Sciatic nerve (tissue), 2 donors: ENCODE measurements around the gene MUS81. TPM values are rescaled to one million over a fixed set of nuclear protein-coding genes. Genes with fewer than 3 reads are reported as not detected.
"Not testable (repeated sequence)": the region's sequence is repeated elsewhere in the genome, so short reads cannot be mapped to it uniquely, and the experiment has no call there.

ENCODE experiments used
- ATAC-seq: fragments of 200-7000 bp; cut with Tn5 transposase; one replicate; pipeline ENCODE4 v1.9.1; 2020; ENCODE audit warnings: mild to moderate bottlenecking, moderate library complexity
- DNase-seq: peaks from one replicate; pipeline ENCODE4 v3.0.0-alpha.2; 2020; ENCODE audit warnings: low spot score
- intact Hi-C: fragments of 100-400 bp; cut with DNase I; formaldehyde crosslinking; loops from one replicate; pipeline ENCODE4 v1.14.2; 2022
- total RNA-seq: library from RNA; stranded (reverse); fragmentation: NEBNext Ultra II Directional; extraction: Animal tissue kit (Norgen Biotek cat#: 25700); gene quantifications from one replicate; pipeline ENCODE4 v1.2.1, GENCODE V29; 2021
- donor health status: DM: no; HTN: no; CAD: no.
- donor health status: DM: no; HTN: no; CAD: no.

Gene MUS81
- total RNA-seq, 1 donor from 2014 or later = 46.9 TPM

DNA sequence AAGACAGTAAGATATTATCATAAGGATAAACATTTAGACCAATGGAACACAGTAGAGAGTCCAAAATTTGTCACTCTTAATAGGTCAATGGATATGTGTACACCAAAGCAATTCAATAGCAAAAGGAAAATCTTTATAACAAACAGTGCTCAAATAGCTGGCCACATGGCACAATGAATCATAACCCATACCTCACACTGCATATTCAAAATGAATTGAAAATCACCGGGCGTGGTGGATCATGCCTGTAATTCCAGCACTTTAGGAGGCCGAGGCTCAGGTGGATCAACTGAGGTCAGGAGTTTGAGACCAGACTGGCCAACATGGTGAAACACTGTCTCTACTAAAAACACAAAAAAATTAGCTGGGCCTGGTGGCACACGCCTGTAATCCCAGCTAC is 18.1 kb upstream of the MUS81 start:
- DNase-seq (no peak), ATAC-seq (no peak)
- intact Hi-C loops = no loop called here

DNA sequence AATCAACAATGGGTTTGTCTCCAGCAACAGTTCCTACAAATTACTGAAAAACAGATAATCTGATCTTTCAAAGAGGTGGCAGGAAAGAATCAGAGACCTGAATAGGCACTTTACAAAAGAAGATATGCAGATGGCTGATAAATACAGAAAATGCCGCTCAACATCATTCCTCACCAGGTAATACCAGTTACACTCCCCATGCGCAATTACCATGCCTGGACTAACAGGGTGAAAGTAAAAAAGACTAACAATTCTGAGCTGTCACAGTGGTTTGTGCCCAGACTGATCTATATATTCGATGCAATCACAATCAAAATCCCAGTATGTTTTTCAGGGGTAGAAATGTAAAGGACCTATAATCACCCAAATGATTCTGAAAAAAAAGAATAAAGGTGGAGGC is 16.4 kb upstream of the MUS81 start:
- ATAC-seq = no peak
- no peak for DNase-seq
- intact Hi-C loops = no loop called here

DNA sequence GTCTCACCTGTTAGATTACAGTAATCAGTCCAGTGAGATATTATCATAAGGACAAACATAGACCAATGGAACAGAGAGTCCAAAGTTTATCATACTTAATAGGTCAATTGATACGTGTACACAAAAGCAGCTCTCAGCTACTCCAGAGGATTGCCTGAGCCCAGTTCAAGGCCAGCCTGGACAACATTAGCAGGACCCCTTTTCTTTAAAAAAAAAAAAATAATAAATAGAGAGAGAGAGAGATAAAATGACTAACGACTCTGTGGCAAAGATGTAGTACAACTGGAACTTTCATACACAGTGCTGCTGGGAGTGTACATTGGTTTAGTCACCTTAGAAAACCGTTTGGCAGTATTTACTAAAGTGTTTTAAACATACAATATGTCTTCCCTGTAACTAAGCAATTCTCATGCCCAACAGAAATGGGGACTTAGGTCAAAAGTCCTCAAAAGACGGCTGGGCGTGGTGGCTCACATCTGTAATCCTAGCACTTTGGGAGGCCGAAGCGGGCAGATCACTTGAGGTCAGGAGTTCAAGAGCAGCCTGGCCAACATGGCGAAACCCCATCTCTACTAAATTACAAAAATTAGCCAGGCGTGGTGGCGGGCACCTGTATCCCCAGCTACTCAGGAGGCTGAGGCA is 15.9 kb upstream of the MUS81 start:
- intact Hi-C loops = no loop called here
- ATAC-seq (no peak), DNase-seq (no peak)

DNA sequence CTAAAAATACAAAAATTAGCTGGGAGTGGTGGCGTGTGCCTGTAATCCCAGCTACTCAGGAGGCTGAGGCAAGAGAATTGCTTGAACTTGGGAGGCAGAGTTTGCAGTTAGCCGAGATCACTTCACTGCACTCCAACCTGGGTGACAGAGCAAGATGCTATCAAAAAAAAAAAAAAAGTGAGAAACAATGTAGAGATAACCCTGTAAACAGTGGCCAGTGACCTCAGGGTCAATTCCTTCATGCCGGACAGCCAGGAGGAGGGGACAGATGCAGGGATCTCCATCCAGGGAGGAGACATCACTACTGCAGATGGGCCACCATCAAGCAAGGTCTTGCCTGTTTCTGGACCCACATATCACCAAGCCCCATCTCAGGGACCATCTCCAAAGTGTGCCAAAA is 12.5 kb upstream of the MUS81 start:
- intact Hi-C loops = no loop called here
- no peak for DNase-seq

DNA sequence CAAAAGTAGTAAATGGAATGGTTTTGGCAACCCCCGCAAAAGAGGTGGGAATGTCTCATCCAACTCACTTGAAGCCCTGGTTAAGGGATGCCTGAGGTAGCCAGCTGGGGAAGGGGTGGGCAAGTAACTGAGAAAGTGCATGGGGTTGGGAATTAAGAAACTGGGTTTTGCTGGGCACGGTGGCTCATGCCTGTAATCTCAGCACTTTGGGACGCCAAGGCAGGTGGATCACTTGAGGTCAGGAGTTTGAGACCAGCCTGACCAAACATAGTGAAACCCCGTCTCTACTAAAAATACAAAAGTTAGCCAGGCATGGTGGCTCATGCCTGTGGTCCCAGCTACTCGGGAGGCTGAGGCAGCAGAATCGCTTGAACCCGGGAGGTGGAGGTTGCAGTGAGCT is 11.5 kb upstream of the MUS81 start:
- ATAC-seq, intact Hi-C loops, DNase-seq: not testable (repeated sequence)

More for the DNA sequence above, 12.5 kb upstream of the MUS81 start:
- no peak for ATAC-seq

DNA sequence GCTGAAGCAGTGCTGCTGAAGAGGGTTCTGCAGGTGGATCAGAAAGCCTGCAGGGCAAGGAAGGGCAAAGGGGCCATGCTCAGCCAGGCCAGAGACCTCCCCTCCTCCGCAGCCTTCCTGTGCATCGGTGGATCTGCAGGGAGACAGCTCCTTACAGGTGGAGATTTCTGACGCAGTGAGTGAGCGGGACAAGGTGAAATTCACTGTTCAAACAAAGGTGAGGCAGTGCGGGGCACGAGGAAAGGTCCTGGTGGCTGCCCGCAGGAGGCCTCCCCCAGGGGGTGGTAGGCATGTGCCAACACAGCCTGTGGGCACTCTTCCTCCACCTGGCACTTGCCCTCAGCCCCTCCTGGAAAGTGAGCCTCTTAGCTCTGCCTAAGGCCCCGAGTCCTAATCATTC is 10.9 kb upstream of the MUS81 start:
- ATAC-seq (no peak), DNase-seq (no peak)
- intact Hi-C loops = no loop called here

DNA sequence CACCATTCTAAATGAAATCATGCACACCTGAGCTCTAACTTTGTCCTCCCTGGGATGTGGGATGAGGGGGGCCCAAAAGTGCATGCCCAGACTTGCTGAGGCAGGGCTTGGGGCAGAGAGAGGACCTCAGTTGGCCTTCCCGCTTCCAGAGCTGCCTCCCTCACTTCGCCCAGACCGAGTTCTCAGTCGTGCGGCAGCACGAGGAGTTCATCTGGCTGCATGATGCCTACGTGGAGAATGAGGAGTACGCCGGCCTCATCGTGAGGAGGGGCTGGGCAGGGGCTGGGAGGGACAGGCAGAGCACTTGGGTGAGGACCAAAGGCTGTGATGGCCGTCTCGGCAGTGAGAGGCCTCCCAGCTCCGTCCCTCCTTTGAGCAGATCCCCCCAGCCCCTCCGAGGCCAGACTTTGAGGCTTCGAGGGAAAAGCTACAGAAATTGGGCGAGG is 10.4 kb upstream of the MUS81 start:
- intact Hi-C loops = no loop called here

DNA sequence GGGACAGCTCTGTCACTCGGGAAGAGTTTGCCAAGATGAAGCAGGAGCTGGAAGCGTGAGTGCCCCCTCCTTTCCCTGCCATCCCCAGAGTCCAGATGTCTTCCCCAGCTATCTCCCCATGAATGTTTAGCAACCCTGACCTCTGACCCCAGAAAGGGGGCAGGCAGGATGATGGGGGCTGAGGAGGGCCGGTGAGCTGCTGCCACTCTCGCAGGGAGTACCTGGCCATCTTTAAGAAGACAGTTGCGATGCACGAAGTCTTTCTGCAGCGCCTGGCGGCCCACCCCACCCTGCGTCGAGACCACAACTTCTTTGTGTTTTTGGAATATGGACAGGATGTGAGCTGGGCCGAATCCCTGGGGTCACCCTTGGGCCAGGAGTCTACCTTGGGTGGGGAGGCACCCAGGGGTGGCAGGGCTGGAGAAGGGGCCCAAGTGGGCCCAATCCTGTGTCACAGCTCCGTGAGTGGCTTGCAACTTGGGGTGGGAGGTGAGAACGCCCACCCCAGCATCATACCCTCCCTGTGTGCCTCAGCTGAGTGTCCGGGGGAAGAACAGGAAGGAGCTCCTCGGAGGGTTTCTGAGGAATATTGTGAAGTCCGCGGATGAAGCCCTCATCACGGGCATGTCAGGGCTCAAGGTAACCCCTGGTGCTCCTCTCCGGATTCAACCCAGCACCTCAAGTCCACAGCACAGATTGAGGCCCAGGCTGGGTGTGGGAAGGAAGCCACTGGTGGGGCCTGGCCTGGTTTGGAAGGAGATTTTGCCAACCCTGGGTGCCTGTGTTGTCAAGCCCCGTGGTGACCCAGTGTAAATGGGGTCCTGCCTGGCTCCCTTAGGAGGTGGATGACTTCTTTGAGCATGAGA is 9.8 kb upstream of the MUS81 start:
- intact Hi-C loops = no loop called here
- ATAC-seq (no peak), DNase-seq (no peak)

More for the DNA sequence above, 10.4 kb upstream of the MUS81 start:
- DNase-seq (no peak), ATAC-seq (no peak)

DNA sequence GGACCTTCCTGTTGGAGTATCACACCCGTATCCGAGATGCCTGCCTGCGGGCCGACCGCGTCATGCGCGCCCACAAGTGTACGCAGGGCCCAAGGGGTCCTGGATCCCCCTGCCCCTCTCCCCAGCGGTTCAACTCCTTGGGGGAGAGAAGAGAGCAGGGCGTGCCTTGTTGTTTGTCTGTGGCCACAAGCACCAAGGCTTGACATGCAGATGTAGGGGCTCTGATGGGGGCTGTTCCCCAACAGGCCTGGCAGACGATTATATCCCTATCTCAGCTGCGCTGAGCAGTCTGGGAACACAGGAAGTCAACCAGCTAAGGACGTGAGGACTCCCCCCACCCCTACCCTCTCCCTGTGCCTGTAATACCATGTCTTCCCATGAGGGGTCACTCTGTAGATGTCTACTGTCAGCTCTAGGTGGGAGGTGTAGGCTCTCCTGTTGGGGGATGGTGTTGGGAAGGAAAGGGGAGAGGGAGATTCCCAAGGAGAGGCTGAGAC is 9.1 kb upstream of the MUS81 start:
- intact Hi-C loops = no loop called here
- no peak for DNase-seq
- ATAC-seq = no peak

DNA sequence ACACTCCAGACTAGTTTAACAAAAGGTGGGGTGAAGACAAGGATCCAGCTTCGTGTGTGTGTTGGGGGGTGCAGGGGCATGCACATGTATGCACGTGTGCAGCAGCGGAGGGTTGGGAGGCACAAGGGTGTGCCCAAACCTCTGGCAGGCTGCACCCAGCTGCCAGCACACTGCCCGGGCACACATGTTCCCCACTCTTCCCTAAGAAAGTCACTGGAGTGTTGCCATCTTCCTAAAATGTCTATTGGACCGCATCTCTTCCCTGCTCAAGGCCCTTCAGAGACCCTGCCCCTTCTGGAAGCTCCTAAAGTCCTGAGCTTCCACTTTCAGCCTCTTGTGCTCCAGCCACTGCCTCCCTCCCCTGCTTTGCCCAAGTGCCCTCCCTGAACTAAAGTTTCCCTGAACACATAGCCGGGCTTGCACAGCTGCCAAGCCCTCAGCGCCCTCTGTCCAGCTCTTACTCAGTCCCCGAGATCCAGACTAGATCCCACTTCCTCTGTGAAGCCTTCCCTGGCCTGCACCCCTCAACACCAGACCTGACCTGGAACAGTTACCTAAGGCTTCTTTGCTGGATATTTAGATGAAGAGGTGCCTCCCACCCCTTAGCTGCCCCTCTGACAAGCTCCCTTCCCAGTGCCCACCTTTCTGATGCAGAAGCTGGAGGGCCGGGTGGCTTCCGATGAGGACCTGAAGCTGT is 8.3 kb upstream of the MUS81 start:
- ATAC-seq (no peak), DNase-seq (no peak)

DNA sequence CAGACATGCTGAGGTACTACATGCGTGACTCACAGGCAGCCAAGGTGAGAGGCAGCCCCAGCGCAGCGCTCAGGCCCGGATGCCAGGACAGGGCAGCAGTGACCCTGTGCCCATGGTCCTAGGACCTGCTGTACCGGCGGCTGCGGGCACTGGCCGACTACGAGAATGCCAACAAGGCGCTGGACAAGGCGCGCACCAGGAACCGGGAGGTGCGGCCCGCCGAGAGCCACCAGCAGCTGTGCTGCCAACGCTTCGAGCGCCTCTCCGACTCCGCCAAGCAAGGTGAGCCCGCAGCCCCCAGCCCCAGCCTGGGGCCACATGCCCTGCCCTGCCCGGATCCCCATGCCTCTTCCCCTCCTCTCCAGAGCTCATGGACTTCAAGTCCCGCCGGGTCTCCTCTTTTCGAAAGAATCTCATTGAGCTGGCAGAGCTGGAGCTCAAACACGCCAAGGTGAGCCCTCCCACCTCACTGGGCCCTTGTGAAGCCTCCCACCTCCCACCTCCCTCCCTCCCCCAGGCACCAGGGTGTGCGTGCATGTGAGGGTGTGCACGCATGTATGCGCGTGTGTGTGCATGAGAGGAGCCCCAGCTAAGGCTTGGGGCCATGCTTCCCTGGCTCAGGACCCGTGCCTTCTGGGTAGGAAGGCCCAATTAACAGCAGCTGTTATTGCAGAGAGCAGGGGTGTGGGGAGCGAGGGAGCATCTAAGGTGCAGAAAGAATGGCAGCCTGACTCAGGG is 7.6 kb upstream of the MUS81 start:
- no peak for DNase-seq
- intact Hi-C loops = no loop called here
- no peak for ATAC-seq

More for the DNA sequence above, 8.3 kb upstream of the MUS81 start:
- intact Hi-C loops = no loop called here

DNA sequence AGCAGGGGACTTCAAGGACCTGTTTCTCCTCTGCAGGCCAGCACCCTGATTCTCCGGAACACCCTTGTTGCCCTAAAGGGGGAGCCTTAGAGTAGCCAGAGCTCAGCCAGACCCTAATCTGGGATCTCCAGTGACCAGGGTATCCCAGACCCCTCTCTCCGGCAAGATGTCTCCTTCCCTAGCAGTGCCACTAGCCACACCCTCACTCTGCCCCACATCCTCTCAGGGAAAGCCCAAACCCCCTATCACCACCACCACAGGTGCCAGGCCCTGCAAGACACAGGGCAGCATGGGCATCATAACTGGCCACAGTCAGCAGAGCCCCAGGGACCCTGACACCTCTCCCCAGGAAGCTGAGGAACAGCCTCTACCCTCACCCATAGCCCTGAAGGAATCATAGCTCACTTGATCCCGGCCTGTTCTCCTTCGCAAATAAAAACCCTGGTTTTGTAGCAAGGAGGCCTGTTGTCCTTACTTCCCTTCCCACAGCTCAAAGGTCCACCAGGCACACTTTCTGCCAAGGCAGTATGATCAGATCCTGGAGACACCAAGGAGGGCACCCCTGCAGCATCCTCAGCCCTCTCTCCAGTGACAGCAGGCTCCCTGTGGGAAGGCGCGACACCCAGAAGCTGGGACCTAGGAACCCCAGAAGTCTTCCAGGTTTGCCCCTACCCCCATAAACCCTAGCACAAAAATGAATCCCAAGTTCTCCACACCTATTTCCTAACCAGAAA is 6.8 kb upstream of the MUS81 start:
- DNase-seq (no peak), ATAC-seq (no peak)
- intact Hi-C loops = no loop called here

DNA sequence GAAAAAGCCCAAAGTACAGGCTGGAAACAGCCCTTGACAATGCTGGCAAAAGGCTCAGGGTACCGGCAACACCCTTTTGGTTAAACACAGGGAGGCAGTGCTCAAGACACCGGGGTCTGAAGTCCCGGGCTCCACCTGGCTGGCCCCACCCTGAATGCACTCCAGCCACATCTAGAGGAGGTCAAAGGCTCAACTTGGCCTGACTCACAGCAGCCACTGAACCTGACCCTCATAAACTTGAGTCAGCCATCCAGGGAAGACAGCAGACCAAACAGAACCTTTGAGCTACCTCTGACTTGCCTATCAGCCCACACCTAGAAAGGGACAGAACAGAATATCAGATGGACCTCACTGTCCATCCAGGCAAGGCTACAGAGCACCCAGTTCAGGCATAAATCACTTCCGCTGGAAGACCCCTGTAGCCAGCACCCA is 6.1 kb upstream of the MUS81 start:
- intact Hi-C loops = no loop called here
- no peak for DNase-seq
- ATAC-seq = no peak

DNA sequence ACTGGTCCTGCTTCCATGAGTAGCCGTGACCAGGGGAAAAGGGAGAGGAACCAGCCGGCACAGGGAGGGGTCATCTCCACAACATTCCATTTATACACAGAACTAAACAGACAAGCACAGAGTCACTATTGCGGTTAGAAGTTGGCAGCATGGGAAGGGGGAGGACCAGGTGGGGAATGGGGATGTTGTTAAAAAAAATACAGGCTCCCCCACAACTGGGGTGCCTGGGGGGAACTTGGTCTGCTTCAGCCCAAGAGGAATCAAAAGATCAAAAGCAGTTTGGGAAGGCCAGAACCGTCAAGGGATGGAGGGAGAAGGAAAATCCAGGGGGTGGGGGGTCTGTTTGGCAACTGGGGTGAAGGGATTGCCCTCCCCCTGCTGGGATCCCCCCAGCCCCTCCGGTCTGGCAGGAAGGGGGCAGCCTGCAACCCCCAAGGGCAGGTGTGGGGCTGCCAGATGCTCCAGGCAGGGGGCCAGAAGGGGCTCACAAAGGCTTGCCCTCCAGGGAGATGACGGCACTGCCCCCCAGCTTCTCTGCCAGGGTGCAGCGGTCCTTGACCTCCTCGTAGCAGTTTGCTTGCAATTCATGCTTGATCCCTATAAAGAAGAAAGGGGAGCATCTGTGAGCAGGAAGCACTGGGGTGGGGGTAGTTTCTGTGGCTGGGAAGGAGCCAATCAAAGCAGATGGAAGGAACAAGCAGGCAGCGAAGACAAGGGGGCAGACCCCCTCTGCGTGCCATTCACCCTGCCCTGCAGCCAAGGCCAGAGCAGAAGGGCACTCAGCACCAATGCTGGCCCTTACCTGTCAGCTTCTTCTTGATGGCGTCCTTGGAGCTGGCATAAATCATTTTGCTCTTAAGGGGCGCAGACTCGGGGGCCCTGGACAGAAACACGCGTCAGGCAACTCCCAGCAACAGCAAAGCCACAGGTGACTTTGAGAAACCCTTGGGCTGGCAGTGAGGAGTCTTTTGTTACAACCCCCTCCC is 5.1 kb upstream of the MUS81 start:
- DNase-seq = no peak
- intact Hi-C loops = no loop called here
- ATAC-seq = no peak

DNA sequence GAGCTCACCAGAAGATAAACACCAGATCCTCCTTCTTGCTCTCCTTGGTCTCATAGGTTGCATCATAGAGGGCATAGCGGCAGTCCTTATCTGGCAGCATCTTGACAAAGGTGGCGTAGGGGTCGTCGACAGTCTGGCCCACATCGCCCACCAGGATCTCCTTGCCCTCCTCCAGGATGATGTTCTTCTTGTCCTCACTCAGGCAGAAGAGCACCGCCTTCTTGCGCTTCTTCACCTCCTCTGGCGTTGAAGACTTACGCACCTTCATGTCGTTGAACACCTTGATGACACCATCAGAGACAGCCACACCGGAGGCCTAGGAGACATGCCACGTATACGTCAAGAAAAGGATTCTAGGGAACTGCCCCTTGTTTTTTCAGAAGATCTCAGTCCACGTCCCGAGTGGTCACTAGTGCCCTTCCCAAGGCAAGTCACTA is 4.3 kb upstream of the MUS81 start:
- intact Hi-C loops = no loop called here
- DNase-seq = no peak
- no peak for ATAC-seq

DNA sequence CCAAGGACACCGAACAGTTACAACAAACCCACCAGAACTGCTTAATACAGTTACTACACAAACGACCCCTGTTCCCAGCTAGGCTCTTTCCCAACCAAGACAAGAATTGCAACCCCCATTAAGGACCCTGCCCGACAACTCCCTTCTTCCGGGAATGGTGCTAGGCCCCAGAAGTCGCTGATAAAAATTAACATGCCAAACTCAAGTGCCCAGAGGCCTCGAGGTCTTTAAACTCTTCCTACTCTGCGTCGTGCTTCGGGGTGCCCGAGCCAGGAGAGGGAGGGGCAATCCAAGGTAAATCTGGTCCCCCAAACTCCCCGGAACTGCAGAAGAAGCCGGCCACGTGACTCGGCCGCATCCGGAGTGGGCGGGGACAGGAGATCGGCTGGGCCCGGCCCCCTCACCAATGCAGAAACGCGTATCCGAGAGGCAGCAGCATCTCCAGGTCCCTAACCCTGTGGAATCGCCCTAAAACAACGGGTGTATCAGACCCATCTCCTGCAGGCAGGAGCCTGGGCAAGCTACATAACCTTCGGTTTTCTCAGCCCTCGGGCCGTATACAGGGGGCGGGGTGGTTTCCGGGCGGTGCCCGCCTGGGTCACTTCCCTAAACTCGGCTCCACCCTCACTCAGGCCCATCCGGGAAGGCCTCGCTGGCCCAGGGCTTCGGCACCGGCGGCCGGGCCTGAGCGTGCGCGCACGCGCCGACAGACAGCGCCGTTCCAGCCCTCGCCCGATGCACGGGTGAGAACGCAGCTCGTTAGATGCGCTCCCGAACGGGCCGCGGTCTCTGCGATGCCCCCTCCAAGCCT is 3.3 kb upstream of the MUS81 start:
- ATAC-seq (peak; percentile 48), DNase-seq (peak; percentile 89)
- intact Hi-C loops = no loop called here

DNA sequence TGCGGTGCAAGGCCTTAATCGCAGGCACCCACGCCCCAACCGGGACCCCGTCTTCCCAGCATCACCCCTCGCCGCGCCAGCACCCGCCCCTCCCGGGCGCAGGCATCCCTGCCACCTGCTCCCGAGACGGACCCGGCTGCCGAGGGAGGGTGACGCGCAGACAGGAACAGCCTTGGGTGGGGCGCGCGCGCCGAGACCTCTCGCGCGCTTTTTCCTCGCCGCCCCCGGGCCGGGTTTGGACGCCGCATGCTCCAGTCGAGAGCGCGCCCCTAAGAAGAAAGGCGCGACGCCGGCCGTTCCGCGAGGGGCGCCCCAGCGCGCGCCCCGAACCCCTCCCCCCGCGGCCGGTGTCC is 2.8 kb upstream of the MUS81 start:
- DNase-seq (peak; percentile 81), ATAC-seq (no peak)
- intact Hi-C loops = no loop called here
